8988T (cell line): ENCODE data around the gene VTI1A.
"Not testable (repeated sequence)": the region's sequence is repeated elsewhere in the genome, so short reads cannot be mapped to it uniquely, and the experiment has no call there.

Experiments used
- DNase-seq: peaks from one replicate; pipeline ENCODE4 v3.0.0; 2011

Gene VTI1A

GRCh38 chr10:112590786-112591185 lies 143.8 kb downstream of the VTI1A start:
- DNase-seq, result not testable (repeated sequence)

- DNase-seq, result no peak
Measured at GRCh38 chr10:112593023-112593422, 146.0 kb downstream of the VTI1A start.

GRCh38 chr10:112601214-112602090 lies 154.4 kb downstream of the VTI1A start:
- DNase-seq, result no peak

DNA sequence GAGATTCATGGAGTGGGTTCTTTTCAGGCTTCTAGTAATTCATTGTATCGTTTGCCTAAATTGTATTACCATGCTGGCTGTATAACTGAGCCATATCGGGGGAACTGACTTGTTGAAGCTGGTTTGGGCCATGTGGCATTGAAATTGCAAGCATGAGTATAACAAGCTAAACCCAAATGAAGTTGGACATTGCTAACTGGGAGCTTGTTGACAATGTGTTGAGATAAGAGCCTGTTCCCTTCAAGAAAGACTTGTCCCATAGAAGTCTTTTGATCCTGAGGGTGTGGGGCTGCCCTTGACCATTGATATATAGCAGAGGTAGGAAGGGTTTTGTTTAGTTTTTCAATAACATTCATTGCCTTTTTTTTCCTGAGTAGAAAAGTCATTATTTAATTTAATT lies 156.0 kb downstream of the VTI1A start:
- DNase-seq, result no peak

- no peak for DNase-seq
Measured at GRCh38 chr10:112605063-112605462, 158.0 kb downstream of the VTI1A start.

DNA sequence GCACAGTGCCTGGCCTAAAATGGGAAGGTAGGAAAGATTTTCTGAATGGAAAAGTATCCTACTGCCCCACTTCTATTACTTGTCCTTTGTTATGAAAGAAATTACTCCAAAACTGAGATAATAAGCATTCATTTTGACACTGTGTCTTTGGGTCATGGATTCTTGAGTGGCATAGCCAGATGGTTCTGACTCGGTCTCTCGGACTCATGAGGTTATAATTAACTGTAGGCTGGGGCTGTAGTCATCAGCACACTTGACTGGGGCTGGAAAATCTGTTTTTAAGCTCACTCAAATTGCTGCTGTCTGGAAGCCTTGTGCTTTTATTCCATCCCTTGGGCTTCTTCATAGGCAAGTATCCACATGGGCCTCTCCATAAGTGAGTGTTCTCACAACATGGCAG lies 160.5 kb downstream of the VTI1A start:
- no peak for DNase-seq

GRCh38 chr10:112613620-112614019 lies 166.6 kb downstream of the VTI1A start:
- no peak for DNase-seq

- DNase-seq, result no peak
Measured at GRCh38 chr10:112614072-112614471, 167.1 kb downstream of the VTI1A start.

DNA sequence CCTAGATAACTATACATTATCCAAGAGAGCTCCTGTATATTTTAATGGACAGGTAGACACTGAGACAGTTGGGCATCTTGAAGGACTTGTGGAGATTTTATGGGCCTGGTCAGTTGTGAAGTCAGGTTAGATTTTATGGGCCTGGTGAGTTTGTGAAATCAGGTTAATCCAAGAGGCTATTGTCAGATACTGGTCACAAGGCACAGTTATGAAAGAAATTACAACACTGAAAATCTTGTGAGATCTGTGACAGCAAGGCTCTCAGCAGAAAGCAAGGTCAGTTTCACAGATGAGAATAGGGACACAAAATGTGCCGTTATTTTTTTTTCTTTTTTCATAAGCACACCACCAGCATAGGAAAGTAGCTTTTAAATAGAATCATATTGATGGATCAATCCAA lies 167.6 kb downstream of the VTI1A start:
- DNase-seq, result no peak

DNA sequence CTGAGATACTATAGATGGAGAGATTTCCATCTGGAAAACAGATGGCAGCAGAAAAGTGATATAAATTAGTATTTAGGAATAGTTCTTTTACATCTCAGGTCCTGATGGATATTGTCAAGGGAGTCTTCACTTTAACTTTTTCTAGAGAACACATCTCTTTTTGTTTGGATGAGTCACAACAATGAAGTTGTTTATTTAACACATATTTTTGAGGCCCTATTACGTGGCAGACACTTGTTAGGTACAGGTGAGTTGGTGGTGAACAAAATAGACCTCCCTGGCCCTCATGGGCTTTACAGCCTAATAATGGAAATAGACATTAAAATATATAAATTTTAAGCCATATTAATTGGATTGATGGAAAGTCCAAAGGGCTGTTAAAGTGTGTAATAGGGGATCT lies 168.3 kb downstream of the VTI1A start:
- DNase-seq, result no peak

DNA sequence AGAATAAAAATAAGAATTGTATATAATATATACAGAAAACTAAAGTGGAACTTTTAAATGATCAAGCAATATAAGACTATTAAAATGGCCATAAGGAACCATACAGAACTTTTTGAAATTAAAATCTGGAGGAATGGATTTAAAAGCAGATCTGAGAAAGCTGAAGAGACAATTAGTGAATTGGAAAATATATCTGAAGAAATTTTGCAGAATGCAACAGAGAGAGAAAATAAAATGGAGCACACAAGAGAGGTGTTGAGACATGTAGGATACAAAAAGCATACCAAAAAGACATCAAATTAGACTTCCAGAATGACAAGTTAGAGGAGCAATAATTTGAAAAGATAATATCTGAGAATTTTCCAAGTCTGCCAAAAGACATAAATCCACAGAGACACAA lies 169.6 kb downstream of the VTI1A start:
- DNase-seq, result no peak

GRCh38 chr10:112618814-112619213 lies 171.8 kb downstream of the VTI1A start:
- DNase-seq, result no peak

- no peak for DNase-seq
Measured at GRCh38 chr10:112619556-112619955, 172.5 kb downstream of the VTI1A start.

DNA sequence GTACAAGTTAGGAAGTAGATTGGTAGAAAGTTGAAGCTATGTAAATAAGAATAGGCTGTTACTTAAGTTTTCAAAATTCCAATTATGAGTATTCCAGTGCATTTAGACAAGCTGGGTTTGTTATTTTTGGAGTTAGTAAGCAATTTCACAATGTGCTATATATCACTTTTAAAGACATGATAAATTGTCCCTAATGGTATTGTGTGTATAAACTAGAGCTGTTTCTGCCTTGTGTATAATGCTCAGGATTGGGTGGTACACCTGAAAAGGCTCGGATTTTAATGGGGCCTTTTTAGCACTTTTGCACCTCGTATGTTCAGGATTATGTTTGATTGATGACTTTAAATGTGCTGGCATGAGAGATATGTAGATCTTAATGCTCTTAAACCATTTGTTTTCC lies 175.8 kb downstream of the VTI1A start:
- DNase-seq, result no peak

- no peak for DNase-seq
Measured at GRCh38 chr10:112624546-112625048, 177.6 kb downstream of the VTI1A start.

GRCh38 chr10:112628951-112629609 lies 182.1 kb downstream of the VTI1A start:
- no peak for DNase-seq

GRCh38 chr10:112631501-112632400 lies 184.7 kb downstream of the VTI1A start:
- DNase-seq, result no peak

DNA sequence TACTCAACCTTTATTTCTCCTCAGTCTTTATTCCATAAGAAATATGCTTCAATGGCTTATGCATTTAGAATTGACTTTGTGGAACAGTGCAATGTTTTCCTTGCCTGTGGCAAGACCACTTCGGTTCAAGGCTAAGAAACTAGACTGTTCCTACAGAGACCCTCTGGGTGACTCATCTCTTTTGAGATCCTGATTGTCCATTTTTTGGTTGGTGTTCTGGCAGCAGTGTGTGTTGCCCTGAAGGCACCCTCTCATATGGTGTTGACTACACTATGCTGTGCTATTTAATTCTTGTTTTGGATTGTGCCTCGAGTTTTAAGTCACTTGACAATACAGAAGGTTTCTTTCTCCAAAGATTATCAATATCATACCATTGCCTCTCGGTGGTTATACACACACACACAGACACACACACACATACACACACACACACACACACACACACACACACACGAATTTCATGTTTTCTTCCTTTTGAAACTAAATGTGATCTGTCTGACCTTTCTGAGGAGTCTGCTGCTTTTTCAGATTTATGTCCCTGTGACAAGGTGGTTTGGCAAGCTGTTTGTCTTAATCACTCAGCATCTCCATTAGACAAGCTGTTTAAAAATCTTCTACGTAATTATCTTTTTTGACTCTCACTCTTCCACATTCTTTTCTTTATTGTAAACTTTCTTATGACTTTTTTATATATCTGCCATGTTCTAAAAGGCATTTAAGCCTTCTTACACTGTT lies 187.2 kb downstream of the VTI1A start:
- no peak for DNase-seq

DNA sequence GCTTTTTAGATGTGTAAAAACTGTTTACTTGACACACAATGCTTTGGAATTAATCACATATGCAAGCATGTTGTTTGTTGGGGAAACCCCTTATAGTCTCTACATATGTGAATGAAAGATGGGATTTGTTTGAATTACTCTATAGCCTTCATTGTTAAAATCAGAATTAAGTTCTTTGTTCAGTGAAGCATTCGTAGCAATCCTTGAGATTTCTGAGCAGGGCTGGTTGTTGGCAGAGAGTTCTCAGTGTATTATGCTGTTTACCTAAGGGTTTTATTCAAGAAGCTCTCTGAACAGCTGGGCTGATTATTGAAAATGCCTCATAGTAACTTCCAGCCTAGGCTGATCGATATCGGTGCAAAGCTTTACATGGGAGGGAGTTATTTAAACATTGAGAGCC lies 190.9 kb downstream of the VTI1A start:
- DNase-seq, result no peak

- no peak for DNase-seq
Measured at GRCh38 chr10:112639298-112639697, 192.3 kb downstream of the VTI1A start.

GRCh38 chr10:112640638-112641037 lies 193.6 kb downstream of the VTI1A start:
- DNase-seq, result no peak

DNA sequence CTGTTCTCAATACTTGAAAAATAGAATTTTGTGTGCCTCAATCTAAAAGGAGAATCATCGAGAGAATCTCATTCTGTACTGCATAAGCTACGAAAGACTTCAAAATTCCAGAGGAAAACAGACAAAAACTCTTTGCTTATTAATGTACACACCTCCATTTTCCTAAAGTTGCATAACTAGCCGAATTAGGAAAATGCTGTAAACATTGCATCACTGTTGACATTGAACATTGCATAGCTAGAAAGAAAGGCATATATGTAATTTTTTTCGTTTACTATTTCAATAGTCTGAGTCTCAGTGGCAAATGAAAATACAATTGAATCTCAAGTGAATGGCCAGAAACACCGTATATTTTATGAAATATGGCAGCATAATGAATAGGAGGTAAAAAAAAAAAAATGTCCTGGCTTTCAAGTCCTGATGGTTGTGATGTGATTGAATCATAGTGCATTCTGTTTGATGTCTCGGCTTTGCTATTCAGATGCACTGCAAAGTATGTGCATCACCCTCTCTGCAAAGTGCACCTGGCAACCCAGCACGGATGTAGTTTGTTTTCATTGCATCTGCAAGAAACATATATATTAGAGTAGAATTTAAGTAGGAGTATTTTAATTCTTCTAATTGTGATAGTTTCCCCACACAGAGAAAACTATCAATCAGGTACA lies 196.7 kb downstream of the VTI1A start:
- DNase-seq, result no peak
